Measurements from ENCODE around the gene RASSF1.
A peak's percentile ranks its signal among the peaks of the same experiment; 100 is the strongest.

The RASSF1 gene, protein sequence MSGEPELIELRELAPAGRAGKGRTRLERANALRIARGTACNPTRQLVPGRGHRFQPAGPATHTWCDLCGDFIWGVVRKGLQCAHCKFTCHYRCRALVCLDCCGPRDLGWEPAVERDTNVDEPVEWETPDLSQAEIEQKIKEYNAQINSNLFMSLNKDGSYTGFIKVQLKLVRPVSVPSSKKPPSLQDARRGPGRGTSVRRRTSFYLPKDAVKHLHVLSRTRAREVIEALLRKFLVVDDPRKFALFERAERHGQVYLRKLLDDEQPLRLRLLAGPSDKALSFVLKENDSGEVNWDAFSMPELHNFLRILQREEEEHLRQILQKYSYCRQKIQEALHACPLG

DNA sequence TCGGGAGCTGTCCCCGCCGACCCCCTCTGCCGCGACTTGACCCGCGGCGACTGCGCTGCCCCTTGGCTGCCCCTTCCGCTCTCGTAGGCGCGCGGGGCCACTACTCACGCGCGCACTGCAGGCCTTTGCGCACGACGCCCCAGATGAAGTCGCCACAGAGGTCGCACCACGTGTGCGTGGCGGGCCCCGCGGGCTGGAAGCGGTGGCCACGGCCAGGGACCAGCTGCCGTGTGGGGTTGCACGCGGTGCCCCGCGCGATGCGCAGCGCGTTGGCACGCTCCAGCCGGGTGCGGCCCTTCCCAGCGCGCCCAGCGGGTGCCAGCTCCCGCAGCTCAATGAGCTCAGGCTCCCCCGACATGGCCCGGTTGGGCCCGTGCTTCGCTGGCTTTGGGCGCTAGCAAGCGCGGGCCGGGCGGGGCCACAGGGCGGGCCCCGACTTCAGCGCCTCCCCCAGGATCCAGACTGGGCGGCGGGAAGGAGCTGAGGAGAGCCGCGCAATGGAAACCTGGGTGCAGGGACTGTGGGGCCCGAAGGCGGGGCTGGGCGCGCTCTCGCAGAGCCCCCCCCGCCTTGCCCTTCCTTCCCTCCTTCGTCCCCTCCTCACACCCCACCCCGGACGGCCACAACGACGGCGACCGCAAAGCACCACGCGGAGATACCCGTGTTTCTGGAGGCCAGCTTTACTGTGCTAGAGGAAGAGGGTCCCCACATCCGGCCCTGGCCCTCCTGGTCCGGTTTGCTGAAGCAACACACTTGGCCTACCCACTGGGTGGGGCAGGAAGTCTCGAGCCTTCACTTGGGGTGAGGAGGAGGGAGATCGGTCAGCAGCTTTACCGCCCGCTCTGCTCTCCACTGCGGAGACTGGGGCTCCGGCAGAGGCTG, at the start of gene RASSF1:
Gene RASSF1 (minus strand): TSS at position 389 of the 882 bp plus-strand sequence. CDS start 31 bp downstream, at position 358.
- peak; percentile 83 for DNase-seq

DNA sequence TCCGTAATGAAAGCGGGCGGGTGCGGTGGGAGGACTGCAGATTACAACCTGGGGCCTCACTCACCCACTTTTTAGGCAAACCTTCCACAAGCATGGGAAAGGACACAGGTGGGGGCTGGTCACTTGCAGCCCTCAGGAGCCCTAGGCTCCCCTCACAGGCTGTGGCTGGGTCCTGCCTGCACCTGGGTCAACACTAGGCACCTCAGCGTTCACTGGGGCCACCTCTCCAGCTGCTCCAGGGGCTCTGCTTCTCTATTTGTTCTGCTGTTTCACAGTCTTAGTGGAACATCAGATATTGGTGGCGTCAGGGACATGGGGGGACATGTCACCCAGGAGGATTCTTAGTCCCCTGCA, 48.8 kb upstream of the RASSF1 start:
- no peak for DNase-seq

DNA sequence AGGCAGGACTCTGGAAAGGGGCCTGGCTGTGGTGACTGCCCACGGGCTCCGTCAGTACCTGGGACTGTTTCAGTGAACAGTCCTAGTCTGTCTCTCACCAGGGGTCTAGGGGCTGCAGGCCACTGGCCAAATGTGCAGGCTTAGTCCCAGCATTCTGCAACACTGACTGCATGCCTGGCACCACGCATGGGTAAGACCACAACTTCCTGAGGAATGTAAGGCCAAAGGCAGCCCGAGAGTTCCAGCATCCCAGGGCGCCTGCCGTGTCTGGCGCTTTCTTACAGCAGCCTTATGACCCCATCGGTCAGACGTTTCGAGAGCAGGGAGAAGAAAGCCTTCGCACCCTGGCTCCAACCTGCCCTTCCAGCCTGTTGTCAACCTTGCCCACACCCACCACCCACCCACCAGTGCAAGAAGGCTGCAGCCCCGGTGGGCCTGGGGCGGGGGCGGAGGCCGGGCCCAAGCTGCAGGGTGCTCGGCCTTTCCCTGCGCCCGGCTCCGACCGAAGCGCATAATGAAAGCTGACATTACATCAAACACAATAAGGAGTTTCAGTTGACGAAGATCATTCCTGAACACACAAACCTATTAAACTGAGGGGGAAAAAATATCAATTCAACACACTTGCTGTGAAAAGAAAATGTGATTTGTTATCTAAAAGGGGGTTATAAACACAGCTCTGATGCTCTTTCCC, 48.2 kb upstream of the RASSF1 start:
- peak; percentile 13 for DNase-seq

DNA sequence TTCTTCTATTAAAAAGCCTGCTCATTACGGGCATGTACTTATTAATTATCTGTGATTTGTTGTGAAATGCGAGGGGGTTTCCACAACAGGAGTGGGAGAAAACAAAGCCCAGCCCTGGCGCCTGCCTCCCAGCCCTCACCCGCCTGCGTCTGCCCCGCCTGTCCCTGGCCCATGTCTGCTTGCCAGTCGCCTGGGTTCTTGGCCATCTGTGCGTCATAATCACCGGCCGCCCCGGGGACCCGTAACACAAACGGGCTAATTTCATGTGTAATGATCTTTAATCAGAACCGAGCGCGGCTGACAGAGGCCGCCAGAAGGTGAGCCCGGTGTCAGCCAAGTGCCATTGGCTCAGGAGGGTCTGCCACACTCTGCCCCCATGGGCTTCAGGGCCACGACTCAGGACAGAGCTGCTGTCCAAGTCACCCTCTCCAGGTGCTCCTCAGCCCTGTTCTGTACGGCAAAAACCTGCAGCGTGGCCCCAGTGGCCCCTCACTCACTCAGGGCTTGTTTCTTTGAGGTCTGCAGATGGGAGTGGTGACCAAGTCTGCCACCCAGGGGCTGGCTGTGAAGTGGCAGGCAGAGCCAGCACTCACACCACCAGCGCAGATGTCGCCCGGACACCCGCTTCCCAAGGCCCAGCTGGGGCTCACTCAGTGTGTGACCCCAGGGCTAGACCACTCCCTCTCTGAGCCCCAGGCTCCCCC, 47.5 kb upstream of the RASSF1 start:
- DNase-seq: no peak

DNA sequence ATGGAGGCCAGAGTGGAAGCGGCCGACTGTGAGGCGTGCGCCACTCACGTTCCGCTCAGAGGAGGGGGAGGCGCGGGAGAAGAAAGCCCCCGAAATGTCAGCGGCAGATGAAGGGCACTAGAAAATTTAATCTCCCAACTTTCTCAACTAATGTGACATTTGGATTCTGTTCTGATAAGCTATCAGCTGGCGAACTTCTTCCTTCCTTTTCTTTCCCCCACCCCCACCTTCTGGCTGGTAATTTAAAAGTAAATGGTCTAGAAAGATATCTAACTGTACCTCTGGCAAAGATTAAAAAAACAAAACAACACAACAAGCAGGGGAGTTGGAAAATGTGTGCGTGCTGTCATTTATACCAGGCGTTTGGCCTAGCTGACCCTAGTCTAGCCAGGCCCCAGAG, 45.1 kb upstream of the RASSF1 start:
- DNase-seq: no peak

DNA sequence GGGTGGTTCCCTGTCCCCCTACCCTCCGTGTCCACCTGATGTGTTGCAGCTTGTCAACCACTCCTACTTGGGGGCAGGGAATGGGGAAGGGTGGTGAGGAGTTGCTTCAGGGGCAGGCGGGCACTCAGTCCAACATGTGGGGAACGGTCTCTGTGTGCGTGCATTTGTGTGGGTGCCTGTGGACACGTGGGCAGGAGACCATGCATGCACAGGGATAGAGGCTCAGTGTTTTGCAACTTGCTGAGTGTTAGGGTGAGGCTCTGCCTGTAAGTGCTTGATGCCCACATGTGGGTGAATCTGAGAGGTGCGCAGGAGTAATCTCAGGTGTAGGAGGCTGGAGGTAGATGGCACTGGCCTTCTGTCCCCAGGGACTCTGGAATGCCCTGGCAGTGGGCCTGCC, 43.1 kb upstream of the RASSF1 start:
- no peak for DNase-seq

DNA sequence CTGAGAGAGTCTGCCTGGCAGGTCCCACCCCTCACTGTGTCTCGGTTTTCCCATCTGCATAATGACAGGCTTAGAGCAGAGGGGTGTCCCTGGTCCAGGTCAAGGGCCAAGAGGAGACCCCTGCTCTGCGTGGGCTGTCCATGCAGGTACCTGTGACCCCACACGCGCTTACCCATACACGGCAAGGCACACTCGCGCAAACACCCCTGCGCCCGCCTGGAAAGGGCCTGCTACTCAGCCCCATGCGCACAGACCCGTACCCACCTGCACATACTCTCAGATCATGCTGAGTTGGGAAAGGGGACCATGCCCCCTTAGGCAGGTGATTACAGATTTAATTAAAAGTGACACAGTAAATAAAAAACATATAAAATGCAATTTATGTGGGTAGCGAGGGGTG, 42.1 kb upstream of the RASSF1 start:
- no peak for DNase-seq

DNA sequence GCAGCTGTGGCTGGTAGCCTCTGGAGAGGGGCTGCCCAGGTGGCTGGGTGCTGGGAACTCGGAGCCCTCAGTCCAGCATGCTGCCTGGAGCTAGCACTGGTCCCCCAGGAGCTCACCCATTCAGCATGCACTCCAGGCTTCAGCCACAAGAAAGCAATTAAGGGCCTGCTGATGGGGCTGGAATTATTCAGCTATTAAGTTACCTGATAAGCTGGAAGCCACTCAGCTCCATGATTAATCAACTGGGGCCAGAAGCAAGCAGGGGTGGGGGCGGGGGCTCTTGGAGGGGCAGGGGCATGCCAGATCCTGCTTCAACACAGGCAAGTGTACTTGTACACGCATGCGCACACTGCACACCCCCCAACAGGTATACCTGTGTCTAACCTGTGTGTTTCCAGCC, 40.7 kb upstream of the RASSF1 start:
- no peak for DNase-seq

DNA sequence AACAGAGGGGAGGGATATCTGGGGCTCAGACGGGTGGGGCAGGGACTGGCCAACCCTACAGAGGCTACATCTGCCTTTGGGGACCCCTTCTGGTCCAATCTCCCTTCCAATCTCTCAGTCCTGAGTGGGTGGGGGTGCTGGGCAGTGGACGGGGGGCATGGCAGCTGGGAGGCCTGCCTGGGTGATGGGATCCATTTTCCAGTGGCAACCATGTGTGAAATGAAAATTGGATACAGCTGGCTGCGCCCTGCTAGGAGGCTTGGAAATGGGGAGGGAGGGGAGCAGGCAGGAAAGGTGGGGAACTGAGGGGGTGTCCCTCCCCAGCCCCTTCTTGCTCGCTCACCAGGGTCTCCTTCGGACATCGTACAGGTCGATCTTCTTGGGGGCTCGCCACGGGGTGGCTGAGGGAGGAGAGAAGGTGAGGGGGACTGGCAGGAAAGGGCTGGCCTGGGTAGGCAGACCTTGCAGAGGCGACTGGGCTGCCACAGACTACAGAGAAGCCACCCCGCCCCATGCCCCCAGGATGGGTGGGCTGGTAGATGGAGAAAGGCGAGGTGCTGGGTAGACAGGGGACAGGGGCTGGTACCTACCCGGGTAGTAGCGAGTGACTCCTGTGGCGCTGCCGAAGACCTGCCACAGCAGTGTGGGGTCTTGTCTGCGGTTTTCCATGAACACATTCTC, 39.9 kb upstream of the RASSF1 start:
- DNase-seq: no peak

DNA sequence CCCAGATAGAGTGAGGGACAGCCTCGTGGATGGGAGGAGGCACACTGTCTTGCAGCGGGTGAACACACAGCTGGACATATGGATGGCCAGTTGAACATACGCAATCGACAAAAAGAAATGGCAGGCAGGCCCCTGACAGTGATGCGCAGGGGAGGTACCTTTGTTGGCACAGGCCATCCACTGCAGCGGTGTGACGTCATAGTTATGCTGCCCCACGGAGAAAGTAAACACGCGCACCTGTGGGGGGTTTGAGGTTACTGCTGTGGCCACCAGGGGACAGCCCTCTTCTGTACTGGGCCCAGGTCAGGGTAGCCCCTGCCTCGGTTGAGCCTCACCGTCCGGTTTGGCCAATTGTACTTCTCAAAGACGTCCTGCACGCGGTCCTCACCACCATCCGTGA, 38.1 kb upstream of the RASSF1 start:
- DNase-seq: no peak

DNA sequence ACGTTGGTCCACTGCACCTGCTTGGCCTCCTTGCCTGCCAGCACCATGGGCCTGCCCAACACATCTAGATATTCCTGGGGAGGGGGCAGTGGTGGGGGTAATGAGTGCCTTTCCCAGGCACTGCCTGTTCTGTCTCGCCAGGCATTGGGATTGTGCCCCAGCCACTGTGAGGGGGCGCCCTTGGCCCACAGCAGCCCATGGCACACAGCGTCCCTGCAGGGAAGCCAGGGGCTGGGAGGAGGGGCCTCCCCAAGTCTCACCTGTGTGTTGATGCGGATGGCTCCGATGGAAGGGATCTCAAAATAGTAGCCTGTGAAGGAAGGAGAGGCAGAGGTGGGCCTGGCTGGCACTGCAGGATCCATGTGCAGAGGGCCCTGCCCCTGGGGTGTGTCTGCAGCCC, 37.4 kb upstream of the RASSF1 start:
- no peak for DNase-seq

DNA sequence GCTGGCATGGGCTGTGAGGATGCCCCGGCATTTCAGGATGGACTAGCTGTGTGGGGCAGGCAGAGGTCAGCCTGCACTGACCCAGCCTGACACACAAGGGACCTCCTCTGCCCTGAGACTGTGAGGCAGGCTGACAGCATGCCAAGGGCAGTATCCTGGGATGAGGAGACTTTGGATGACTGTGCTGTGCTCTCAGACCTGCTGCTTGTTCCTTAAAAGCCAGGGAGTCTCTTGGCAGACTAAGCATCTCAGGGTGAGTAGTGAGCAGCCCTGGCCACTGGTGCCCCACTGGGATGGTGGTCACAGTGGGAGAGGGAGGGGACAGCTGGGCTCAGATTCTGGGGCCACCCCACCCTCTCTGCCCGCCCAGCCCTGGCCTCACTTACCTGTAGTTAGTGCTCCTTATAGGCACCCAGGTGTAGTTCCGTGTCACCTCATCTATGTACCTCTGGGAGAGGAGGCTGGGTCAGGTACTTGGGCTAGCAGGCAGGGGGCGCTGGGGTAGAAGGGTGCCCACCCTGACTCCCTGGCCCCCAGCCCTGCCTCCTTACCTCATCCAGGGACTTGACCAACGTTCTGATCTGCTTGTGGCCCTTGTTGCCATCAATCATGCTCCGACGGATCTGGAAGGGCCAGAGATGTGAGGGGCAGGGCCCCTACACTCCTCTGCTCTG, 34.8 kb upstream of the RASSF1 start:
- DNase-seq: no peak

DNA sequence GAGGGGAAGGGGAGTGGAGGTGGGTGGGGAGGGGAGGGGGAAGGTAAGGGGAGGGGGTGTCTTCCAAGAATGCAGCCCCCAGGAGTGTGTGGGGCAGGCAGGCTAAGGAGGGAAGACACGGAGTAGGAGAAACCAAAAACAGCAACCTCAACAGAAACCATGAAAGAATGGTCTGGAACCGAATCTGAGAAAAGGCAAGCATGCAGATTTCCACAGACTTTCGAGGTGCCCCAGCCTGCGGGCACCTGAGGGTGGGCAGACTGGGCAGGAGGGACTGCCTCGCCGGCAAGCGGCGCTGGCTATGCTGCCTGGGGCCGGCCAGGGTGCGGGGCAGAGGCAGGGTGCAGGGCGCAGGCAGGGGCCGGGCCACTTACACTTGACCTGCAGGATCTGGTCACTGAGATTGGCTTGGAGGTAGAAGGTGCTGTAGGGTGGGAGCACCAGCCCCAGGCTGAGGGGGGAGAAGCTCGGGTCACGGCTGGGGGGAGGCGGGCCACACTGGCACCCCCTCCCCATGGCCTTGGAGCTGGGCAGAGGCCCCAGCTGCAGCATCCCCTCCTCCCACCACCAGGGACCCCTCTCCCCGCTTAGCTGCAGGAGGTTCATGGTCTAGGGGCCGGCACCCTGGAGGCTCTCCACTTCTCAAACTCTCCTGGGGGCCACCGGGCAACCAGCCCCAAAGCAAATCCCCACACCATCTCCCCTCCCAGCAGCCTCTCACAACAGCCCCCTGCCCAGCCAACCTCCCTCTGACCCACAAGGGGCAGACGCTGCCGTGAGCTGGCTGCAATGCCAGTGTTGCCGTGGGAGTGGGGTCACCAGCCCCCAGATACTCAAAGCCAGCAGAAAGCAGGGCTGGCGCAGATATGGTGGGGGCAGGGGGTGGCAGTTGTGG, 34.0 kb upstream of the RASSF1 start:
- DNase-seq: no peak

DNA sequence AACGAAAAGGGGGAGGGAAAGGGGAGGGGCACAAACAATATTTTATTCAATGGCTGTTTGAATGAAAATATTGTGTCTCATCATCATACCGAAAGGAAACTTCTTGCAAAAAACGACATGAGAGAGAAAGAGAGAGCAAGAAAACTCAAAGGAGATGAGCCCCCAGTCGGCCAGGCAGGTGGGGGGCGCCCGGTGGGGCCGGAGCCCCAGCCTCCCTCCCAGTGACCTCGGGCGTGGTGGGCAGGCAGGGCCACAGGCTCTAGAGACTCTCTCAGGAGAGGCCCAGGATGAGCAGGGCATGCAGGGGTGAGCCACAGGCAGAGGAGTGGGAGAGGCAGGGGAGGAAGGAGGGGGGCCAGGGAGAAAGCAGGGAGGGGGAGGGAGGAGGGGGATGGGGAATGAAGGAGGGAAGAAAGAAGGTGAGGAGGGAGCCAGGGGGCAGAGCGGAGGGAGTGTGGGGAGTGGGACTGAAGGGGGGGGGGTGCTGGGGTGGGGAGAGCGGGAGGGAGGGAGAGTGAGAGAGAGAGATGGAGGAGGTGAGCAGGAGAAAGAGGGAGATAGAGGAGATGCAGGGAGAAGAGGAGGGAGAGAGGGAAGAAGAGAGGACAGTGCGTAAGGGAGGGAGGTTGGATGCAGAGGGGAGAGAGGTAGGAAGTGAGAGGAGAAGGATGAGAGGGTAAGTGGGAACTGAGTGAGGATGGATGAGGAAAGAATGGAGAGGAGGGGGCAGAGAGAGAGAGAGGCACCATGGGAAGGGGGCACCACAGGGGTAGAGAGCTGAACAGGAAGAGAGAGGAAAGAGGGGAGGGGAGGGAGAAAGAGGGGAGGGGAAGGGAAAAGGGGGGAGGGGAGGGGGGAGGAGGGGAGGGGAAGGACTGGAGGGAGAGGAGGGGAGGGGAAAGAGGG, 32.8 kb upstream of the RASSF1 start:
- DNase-seq: no peak

DNA sequence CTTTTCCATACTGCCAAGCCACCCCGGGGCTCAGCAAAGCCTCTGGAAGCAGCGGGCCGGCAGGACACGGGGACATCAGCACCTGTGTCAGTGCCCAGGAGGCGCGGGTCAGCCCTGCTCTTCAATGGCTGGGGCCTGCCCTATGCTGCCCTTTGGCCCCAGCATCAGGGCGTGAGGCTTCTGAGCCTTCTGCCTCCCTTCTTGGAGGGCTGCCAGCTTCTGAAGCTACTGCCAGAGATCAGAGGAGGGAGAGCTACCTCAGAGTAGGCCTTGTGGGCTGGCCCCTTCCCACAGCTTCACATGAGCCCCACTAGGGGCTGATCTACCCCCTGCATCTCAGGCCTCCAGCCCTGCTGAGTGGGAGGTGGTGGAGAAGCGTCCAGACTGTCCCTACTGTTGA, 31.7 kb upstream of the RASSF1 start:
- DNase-seq: no peak

DNA sequence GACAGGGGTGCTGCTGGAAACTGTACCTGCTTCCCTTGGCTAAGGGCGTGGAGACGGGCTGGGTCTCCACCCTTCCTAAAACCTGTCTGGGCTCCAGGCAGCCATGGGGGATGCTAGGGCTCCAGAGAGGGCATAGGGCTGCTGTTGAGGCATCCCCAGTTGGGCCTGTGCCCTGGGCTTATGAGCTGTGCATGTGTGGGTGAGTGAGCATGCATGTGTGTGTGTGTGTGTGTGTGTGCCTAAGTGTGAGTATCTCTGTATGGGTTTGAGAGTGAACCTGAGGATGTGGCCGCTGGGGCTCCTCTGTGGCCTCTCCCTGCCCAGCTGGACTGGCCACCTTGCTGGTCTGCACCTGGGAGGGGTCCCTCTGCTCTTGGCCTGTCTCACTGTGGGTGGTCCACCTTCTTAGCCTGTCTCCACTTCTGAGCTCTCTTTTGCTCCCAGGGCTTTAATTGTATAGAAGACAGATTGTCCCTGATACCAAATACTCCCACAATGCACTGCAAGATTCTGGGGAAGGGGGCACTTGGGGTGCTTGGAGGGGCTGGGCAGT, 30.6 kb upstream of the RASSF1 start:
- DNase-seq: no peak

DNA sequence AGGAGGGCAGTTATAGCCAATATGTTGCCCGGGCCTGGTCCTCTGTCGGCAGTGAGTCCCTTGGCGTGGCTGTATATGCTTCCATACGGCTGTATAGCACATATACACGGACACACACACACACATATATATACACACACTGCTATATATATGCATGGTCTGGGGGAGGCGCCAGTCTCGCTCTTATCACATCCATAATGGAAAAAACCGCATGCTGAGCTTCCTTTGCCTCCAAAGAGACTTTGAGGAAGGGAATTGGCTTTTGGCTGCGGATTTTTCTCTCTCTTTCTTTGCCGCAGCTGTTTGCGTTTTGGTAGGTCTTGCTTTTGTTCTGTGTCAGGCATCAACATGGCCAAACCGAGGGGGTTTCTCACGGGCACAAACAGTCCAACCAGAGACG, 30.0 kb upstream of the RASSF1 start:
- no peak for DNase-seq

DNA sequence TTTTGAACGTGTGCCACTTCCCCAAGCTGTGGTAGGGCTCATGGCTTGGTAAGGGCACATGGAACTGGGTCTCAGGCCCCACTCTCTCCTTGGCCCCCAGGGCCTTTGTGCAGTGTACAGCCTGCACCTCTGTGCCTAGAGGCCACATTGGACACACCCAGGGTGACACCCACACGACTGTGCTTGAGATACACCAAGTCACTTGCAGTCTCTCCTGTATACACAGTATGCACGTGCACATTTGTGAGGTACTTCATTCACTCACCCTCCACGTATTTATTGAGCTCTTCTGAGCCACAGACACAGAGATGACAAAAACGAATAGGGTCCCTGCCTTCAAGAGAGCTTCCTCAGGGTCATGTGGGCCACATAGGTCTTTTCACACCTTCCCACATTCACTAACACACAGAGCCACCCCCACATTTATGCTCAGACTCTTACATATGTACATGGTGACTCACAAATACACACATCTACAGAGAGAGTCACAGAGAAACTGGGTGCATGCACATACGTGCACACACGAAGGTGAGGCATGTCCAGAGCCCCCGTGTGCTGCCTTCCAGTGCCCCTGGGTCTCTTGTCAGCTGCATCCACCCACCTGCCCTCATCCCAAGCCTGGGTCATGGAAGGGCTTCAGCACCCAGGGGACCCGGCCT, 28.5 kb upstream of the RASSF1 start:
- no peak for DNase-seq

DNA sequence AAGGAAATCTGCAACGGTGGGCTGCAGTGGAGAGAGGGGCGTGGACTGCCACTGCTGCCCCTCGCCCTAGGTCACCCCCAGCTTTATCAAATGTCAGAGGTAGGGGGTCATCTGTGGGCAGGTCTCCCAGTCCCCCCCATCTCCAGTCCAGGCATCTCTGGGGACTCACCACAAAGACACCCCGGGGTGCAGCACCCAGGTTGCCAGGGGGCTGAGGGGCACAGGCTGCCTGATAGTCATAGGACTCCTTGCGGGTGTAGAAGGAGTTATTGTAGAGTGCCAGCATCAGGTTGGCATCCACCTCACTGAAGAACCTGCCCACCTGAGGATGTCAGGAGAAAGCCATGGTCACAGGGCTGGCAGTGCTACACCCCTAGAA, 25.2 kb upstream of the RASSF1 start:
- no peak for DNase-seq
